ENCODE measurements around the gene CDH4. TPM values are rescaled to one million over a fixed set of nuclear protein-coding genes. Genes with fewer than 3 reads are reported as not detected.

Gene CDH4
- total RNA-seq, 2 donors from 2014 or later: 0.05 to 2.2 TPM

GRCh38 chr20:61722146-61722678 lies 470.2 kb downstream of the CDH4 start:
- no peak for DNase-seq (ENCODE audit: low spot score)
- TF ChIP-seq POLR2A (IDR thresholded peaks at IDR 0.05): no peak
- no peak for TF ChIP-seq CTCF (IDR thresholded peaks at IDR 0.05)
- TF ChIP-seq POLR2AphosphoS5 (IDR thresholded peaks at IDR 0.05): no peak
- no peak overlapping the region for H3K27ac ChIP-seq
- H3K27me3 ChIP-seq (replicated peaks; ENCODE audit: insufficient read depth): peaks cover 2% of the 10 kb centered on the region
- intact Hi-C loops (cut with DNase I): no loop called here
- H3K4me3 ChIP-seq: no peak overlapping the region
- H3K4me1 ChIP-seq (replicated peaks): no peaks in the 10 kb centered on the region
- WGBS: 64% methylated on average over 8 of the region's 8 CpGs
- no peaks in the 10 kb centered on the region for H3K9me3 ChIP-seq
- no peaks in the 10 kb centered on the region for H3K36me3 ChIP-seq

GRCh38 chr20:61723529-61724257 lies 471.6 kb downstream of the CDH4 start:
- intact Hi-C loops (cut with DNase I): no loop called here
- no peak for DNase-seq (ENCODE audit: low spot score)
- H3K36me3 ChIP-seq: no peaks in the 10 kb centered on the region
- peaks cover 2% of the 10 kb centered on the region for H3K27me3 ChIP-seq (replicated peaks; ENCODE audit: insufficient read depth)
- no peak overlapping the region for H3K27ac ChIP-seq
- TF ChIP-seq POLR2AphosphoS5 (IDR thresholded peaks at IDR 0.05): no peak
- no peak for TF ChIP-seq CTCF (IDR thresholded peaks at IDR 0.05)
- no peak for TF ChIP-seq POLR2A (IDR thresholded peaks at IDR 0.05)
- 60% methylated on average over 12 of the region's 12 CpGs for WGBS
- H3K9me3 ChIP-seq: no peaks in the 10 kb centered on the region
- no peak overlapping the region for H3K4me3 ChIP-seq
- H3K4me1 ChIP-seq (replicated peaks): no peaks in the 10 kb centered on the region

GRCh38 chr20:61724376-61724775 lies 472.3 kb downstream of the CDH4 start:
- peaks cover 2% of the 10 kb centered on the region for H3K27me3 ChIP-seq (replicated peaks; ENCODE audit: insufficient read depth)
- no peaks in the 10 kb centered on the region for H3K36me3 ChIP-seq
- WGBS: 14% methylated on average over 4 of the region's 4 CpGs
- no peaks in the 10 kb centered on the region for H3K9me3 ChIP-seq
- H3K4me1 ChIP-seq (replicated peaks): no peaks in the 10 kb centered on the region
- H3K4me3 ChIP-seq: no peak overlapping the region
- intact Hi-C loops (cut with DNase I): no loop called here
- no peak for DNase-seq (ENCODE audit: low spot score)
- TF ChIP-seq CTCF (IDR thresholded peaks at IDR 0.05): no peak
- no peak for TF ChIP-seq POLR2AphosphoS5 (IDR thresholded peaks at IDR 0.05)
- no peak for TF ChIP-seq POLR2A (IDR thresholded peaks at IDR 0.05)
- H3K27ac ChIP-seq: no peak overlapping the region

GRCh38 chr20:61725145-61725544 lies 473.1 kb downstream of the CDH4 start:
- no peaks in the 10 kb centered on the region for H3K9me3 ChIP-seq
- no peaks in the 10 kb centered on the region for H3K4me1 ChIP-seq (replicated peaks)
- peaks cover 3% of the 10 kb centered on the region for H3K27me3 ChIP-seq (replicated peaks; ENCODE audit: insufficient read depth)
- no peak overlapping the region for H3K4me3 ChIP-seq
- H3K27ac ChIP-seq: no peak overlapping the region
- intact Hi-C loops (cut with DNase I): no loop called here
- no peak for DNase-seq (ENCODE audit: low spot score)
- H3K36me3 ChIP-seq: no peaks in the 10 kb centered on the region
- WGBS: 93% methylated on average over 8 of the region's 8 CpGs
- TF ChIP-seq POLR2A (IDR thresholded peaks at IDR 0.05) (no peak), CTCF (IDR thresholded peaks at IDR 0.05) (no peak), POLR2AphosphoS5 (IDR thresholded peaks at IDR 0.05) (no peak)

- Histone ChIP-seq H3K27me3 (replicated peaks; ENCODE audit: insufficient read depth) (peaks cover 4% of the 10 kb centered on the region), H3K36me3 (no peaks in the 10 kb centered on the region), H3K9me3 (no peaks in the 10 kb centered on the region), H3K4me1 (replicated peaks) (no peaks in the 10 kb centered on the region), H3K27ac (no peak overlapping the region), H3K4me3 (no peak overlapping the region)
- TF ChIP-seq POLR2A (IDR thresholded peaks at IDR 0.05): no peak
- no peak for TF ChIP-seq CTCF (IDR thresholded peaks at IDR 0.05)
- no peak for TF ChIP-seq POLR2AphosphoS5 (IDR thresholded peaks at IDR 0.05)
- intact Hi-C loops (cut with DNase I): no loop called here
- 85% methylated on average over 8 of the region's 8 CpGs for WGBS
- no peak for DNase-seq (ENCODE audit: low spot score)
These were observed 473.9 kb downstream of the CDH4 start for GRCh38 chr20:61725966-61726365.

All from prostate gland (tissue), 2 donors.